IMR-90 (cell line): ENCODE measurements around the gene CHRM3. TPM values are rescaled to one million over a fixed set of nuclear protein-coding genes. Genes with fewer than 3 reads are reported as not detected.

Experiments
- ATAC-seq: fragments of 200-7000 bp; cut with Tn5 transposase; 2 replicates; pipeline ENCODE4 v1.9.1; 2020; ENCODE audit warnings: low read depth, mild to moderate bottlenecking, moderate library complexity
- BruUV-seq: library from RNA; stranded (reverse); fragments of 400-500 nt; replicated peaks from 2 replicates; lab custom pipeline; 2021; lab: Mats Ljungman, UMichigan
- CTCF ChIA-PET: fragments of 300-600 bp; formaldehyde crosslinking; extraction: SDS; loops from one replicate; lab custom pipeline; 2021; ENCODE audit warnings: antibody characterized with exemption; lab: Yijun Ruan, JAX
- POLR2A ChIA-PET: fragments of 300-600 bp; sonication (Branson Sonifier 250); formaldehyde crosslinking; loops from one replicate; lab custom pipeline; 2022; ENCODE audit warnings: antibody characterized with exemption; ENCODE audit not compliant: unreplicated experiment; lab: Charles Lee
- DNase-seq: peaks from one replicate; pipeline ENCODE4 v3.0.0; 2013
- H2AFZ ChIP-seq: replicated peaks from 2 replicates; pipeline ENCODE3; 2013; ENCODE audit warnings: low read length, mild to moderate bottlenecking; ENCODE audit not compliant: poor library complexity
- H2AK5ac ChIP-seq: 2 replicates; pipeline ENCODE4 v1.6.1; 2013; ENCODE audit warnings: low read depth, low read length, inconsistent platforms
- H2AK9ac ChIP-seq: replicated peaks from 2 replicates; pipeline ENCODE3; 2013; ENCODE audit warnings: mild to moderate bottlenecking, low read depth, low read length, moderate library complexity; ENCODE audit not compliant: poor library complexity
- H2BK120ac ChIP-seq: 2 replicates; pipeline ENCODE4 v1.6.1; 2013; ENCODE audit warnings: low read depth, low read length, inconsistent platforms
- H2BK15ac ChIP-seq: 3 replicates; pipeline ENCODE4 v1.6.1; 2013; ENCODE audit warnings: low read depth, low read length, inconsistent platforms
- H2BK20ac ChIP-seq: 2 replicates; pipeline ENCODE4 v1.6.1; 2013; ENCODE audit warnings: low read depth, mild to moderate bottlenecking, inconsistent platforms, low read length, moderate library complexity
- H2BK5ac ChIP-seq: 2 replicates; pipeline ENCODE4 v1.6.1; 2013; ENCODE audit warnings: mild to moderate bottlenecking, low read depth, low read length, inconsistent platforms; ENCODE audit not compliant: poor library complexity, severe bottlenecking
- H3K14ac ChIP-seq: replicated peaks from 2 replicates; pipeline ENCODE4 v1.6.1; 2013; ENCODE audit warnings: low read depth, low read length, inconsistent platforms
- H3K18ac ChIP-seq: 2 replicates; pipeline ENCODE4 v1.6.1; 2013; ENCODE audit warnings: low read depth, low read length, control low read depth
- H3K23ac ChIP-seq: 2 replicates; pipeline ENCODE4 v1.6.1; 2013; ENCODE audit warnings: low read depth, low read length, inconsistent platforms
- H3K27ac ChIP-seq: 2 replicates; pipeline ENCODE4 v1.5.1; 2013; ENCODE audit warnings: mild to moderate bottlenecking, control low read depth, low read length; ENCODE audit not compliant: insufficient read depth
- H3K27me3 ChIP-seq: 2 replicates; pipeline ENCODE4 v1.6.1; 2013; ENCODE audit warnings: low read length; ENCODE audit not compliant: control insufficient read depth, insufficient read depth
- H3K36me3 ChIP-seq: 2 replicates; pipeline ENCODE4 v1.6.1; 2013; ENCODE audit warnings: low read length, mixed read lengths; ENCODE audit not compliant: control insufficient read depth, insufficient read depth
- H3K4ac ChIP-seq: 2 replicates; pipeline ENCODE4 v1.6.1; 2013; ENCODE audit warnings: low read depth, low read length, inconsistent platforms
- H3K4me1 ChIP-seq: 2 replicates; pipeline ENCODE4 v1.6.1; 2013; ENCODE audit warnings: low read length, mixed read lengths; ENCODE audit not compliant: control insufficient read depth, insufficient read depth
- H3K4me2 ChIP-seq: 2 replicates; pipeline ENCODE4 v1.6.1; 2013; ENCODE audit warnings: low read depth, mild to moderate bottlenecking, control low read depth, low read length, moderate library complexity
- H3K4me3 ChIP-seq: 2 replicates; pipeline ENCODE4 v1.5.1; 2013; ENCODE audit warnings: low read depth, mild to moderate bottlenecking, control low read depth, low read length, moderate library complexity; ENCODE audit not compliant: insufficient read depth
- H3K56ac ChIP-seq: 2 replicates; pipeline ENCODE4 v1.6.1; 2013; ENCODE audit warnings: low read length, inconsistent platforms; ENCODE audit not compliant: insufficient read depth; ENCODE audit errors: extremely low read depth
- H3K79me1 ChIP-seq, 2 experiments: 2 replicates each; pipeline ENCODE4 v1.6.1; 2013; ENCODE audit warnings: low read length in 2 of 2, inconsistent platforms in 1 of 2, low read depth in 1 of 2
- H3K9ac ChIP-seq: 2 replicates; pipeline ENCODE4 v1.6.1; 2013; ENCODE audit warnings: low read depth, low read length, control low read depth
- H3K9me1 ChIP-seq: 2 replicates; pipeline ENCODE4 v1.6.1; 2013; ENCODE audit warnings: low read length, inconsistent platforms; ENCODE audit not compliant: insufficient read depth
- H3K9me3 ChIP-seq: 2 replicates; pipeline ENCODE4 v1.6.1; 2013; ENCODE audit warnings: low read length; ENCODE audit not compliant: control insufficient read depth, insufficient read depth
- H4K20me1 ChIP-seq: 2 replicates; pipeline ENCODE4 v1.6.1; 2013; ENCODE audit warnings: low read length, inconsistent platforms; ENCODE audit not compliant: insufficient read depth
- H4K5ac ChIP-seq: 2 replicates; pipeline ENCODE4 v1.6.1; 2013; ENCODE audit warnings: mild to moderate bottlenecking, low read depth, low read length, control low read depth
- H4K8ac ChIP-seq, 2 experiments: 2 replicates each; pipeline ENCODE4 v1.6.1; 2013; ENCODE audit warnings: low read depth in 2 of 2, low read length in 2 of 2, control low read depth in 1 of 2, inconsistent platforms in 1 of 2
- H4K91ac ChIP-seq: 2 replicates; pipeline ENCODE4 v1.6.1; 2013; ENCODE audit warnings: low read depth, low read length, inconsistent platforms; ENCODE audit not compliant: insufficient read depth
- BHLHE40 ChIP-seq: fragments of 150-350 bp; IDR thresholded peaks from 2 replicates; pipeline ENCODE4 v1.6.1; 2016; ENCODE audit warnings: mild to moderate bottlenecking, low read depth, low read length
- CEBPB ChIP-seq: IDR thresholded peaks from 2 replicates; pipeline ENCODE4 v1.6.1; 2012; ENCODE audit warnings: low read depth, low read length, improper control_type of control experiment
- CTCF ChIP-seq: conservative IDR thresholded peaks from 2 replicates; pipeline ENCODE4 v1.5.1; 2012; ENCODE audit warnings: mild to moderate bottlenecking, low read depth, low read length, improper control_type of control experiment
- ELK1 ChIP-seq: fragments of 150-350 bp; IDR thresholded peaks from 2 replicates; pipeline ENCODE4 v1.6.1; 2016; ENCODE audit warnings: low read depth, mild to moderate bottlenecking, low read length, moderate library complexity, borderline replicate concordance
- FOS ChIP-seq: fragments of 150-350 bp; IDR thresholded peaks from 2 replicates; pipeline ENCODE4 v1.6.1; 2016; ENCODE audit warnings: low read depth, low read length
- NFE2L2 ChIP-seq: fragments of 150-350 bp; IDR thresholded peaks from 2 replicates; pipeline ENCODE4 v1.6.1; 2016; ENCODE audit warnings: low read depth, mild to moderate bottlenecking, low read length
- RAD21 ChIP-seq: IDR thresholded peaks from 2 replicates; pipeline ENCODE4 v1.6.1; 2012; ENCODE audit warnings: low read length, improper control_type of control experiment
- RFX5 ChIP-seq: IDR thresholded peaks from 2 replicates; pipeline ENCODE4 v1.8.0; 2012; ENCODE audit warnings: low read depth, mild to moderate bottlenecking, low read length, moderate library complexity
- SMC3 ChIP-seq: fragments of 150-350 bp; IDR thresholded peaks from 2 replicates; pipeline ENCODE4 v1.6.1; 2016; ENCODE audit warnings: low read depth, mild to moderate bottlenecking, antibody characterized with exemption, low read length, moderate library complexity
- USF2 ChIP-seq: fragments of 150-350 bp; IDR thresholded peaks from 2 replicates; pipeline ENCODE4 v1.6.1; 2017; ENCODE audit warnings: mild to moderate bottlenecking, antibody characterized with exemption, low read length, low read depth
- WGBS, 2 experiments: methylation state at CpG; one replicate each; pipeline versions ENCODE4 v1.1.5 to v1.1.7; 2013; ENCODE audit warnings: missing lambda C conversion rate in 2 of 2; ENCODE audit not compliant: insufficient read length in 1 of 2; ENCODE audit errors: extremely low coverage in 2 of 2; 5-methylcytosine and 5-hydroxymethylcytosine counted together
- dilution Hi-C: fragments of 300-500 bp; cut with HindIII; formaldehyde crosslinking; loops from one replicate; pipeline ENCODE4 v1.14.3; 2018; ENCODE audit warnings: low sequenced_read_pairs; ENCODE audit not compliant: unreplicated experiment
- in situ Hi-C: fragments of 300-500 bp; cut with MboI; formaldehyde crosslinking; loops from 3 replicates; pipeline ENCODE4 v1.14.3; 2019; ENCODE audit warnings: low sequenced_read_pairs, inconsistent platforms, mixed read lengths
- intact Hi-C: fragments of 100-400 bp; cut with micrococcal nuclease; formaldehyde crosslinking; loops from 2 replicates; pipeline ENCODE4 v1.10.0; 2022
- polyA plus RNA-seq, 3 experiments: library from polyadenylated mRNA; depleted of rRNA; stranded (reverse); fragments of >200 nt; gene quantifications; 2 replicates each; pipeline ENCODE4 v1.2.3, GENCODE V29; 2012; ENCODE audit warnings: low replicate concordance in 1 of 3
- total RNA-seq: library from RNA; depleted of rRNA; stranded (reverse); fragments of >200 nt; gene quantifications from 2 replicates; pipeline ENCODE4 v1.2.3, GENCODE V29; 2012

Gene CHRM3
- total and polyA plus RNA-seq, 2 of the 4 experiments (the other 2 are of a cell fraction): not detected

- TF ChIP-seq FOS: no peak
- no peak for TF ChIP-seq NFE2L2
- no peak for TF ChIP-seq RFX5
- no peak for TF ChIP-seq CTCF
- no peak for TF ChIP-seq ELK1
- TF ChIP-seq CEBPB: no peak
- TF ChIP-seq BHLHE40: no peak
- TF ChIP-seq USF2: no peak
- TF ChIP-seq RAD21: no peak
- no peak for TF ChIP-seq SMC3
- Histone ChIP-seq H3K14ac (no peak overlapping the region), H3K4ac (no peak overlapping the region), H3K4me2 (no peak overlapping the region), H2AK5ac (no peak overlapping the region), H3K4me1 (no peaks in the 10 kb centered on the region), H4K20me1 (no peaks in the 10 kb centered on the region), H3K9me3 (peaks cover 6% of the 10 kb centered on the region), H3K23ac (no peak overlapping the region), H4K8ac (no peak overlapping the region), H2AK9ac (no peak overlapping the region), H4K5ac (no peak overlapping the region), H3K79me1 (no peaks in the 10 kb centered on the region), H2AFZ (no peak overlapping the region), H2BK15ac (no peak overlapping the region), H2BK120ac (no peak overlapping the region), H3K56ac (no peak overlapping the region), H3K36me3 (no peaks in the 10 kb centered on the region), H3K18ac (no peak overlapping the region), H3K9me1 (no peaks in the 10 kb centered on the region), H2BK20ac (no peak overlapping the region), H3K27me3 (no peaks in the 10 kb centered on the region), H3K4me3 (no peak overlapping the region), H4K91ac (no peak overlapping the region), H3K9ac (no peak overlapping the region), H2BK5ac (no peak overlapping the region), H3K27ac (no peak overlapping the region)
- intact Hi-C loops (no loop called here), dilution Hi-C loops (no loop called here), in situ Hi-C loops (no loop called here)
- DNase-seq (no peak), ATAC-seq (no peak)
- no TSS peak for BruUV-seq
- WGBS, 2 experiments: 60% methylated on average over 1 of the region's 1 CpG; no CpG with 5 or more reads in 1 of the 2 experiments
- CTCF ChIA-PET: no interaction called here
- POLR2A ChIA-PET: no interaction called here
Measured at GRCh38 chr1:239418681-239419080, 32.3 kb downstream of the CHRM3 start.
